WERI-Rb-1 (cell line): Measurements from ENCODE around the gene NET1.

ENCODE experiments used
- DNase-seq: peaks from one replicate; pipeline ENCODE4 v3.0.0-alpha.2; 2020
- H3K27ac ChIP-seq: fragments of 250-450 bp; sonication (Bioruptor Pico); 2 replicates; pipeline ENCODE4 v1.5.1; 2020; ENCODE audit warnings: mild to moderate bottlenecking, moderate library complexity
- H3K27me3 ChIP-seq: fragments of 250-450 bp; sonication (Bioruptor Pico); 2 replicates; pipeline ENCODE4 v1.5.1; 2021; ENCODE audit warnings: mild to moderate bottlenecking, low read depth, moderate library complexity; ENCODE audit not compliant: insufficient read depth, severe bottlenecking
- H3K36me3 ChIP-seq: fragments of 250-450 bp; sonication (Bioruptor Pico); 2 replicates; pipeline ENCODE4 v1.5.1; 2020; ENCODE audit warnings: mild to moderate bottlenecking, moderate library complexity
- H3K4me3 ChIP-seq: 2 replicates; pipeline ENCODE4 v1.5.1; 2011; ENCODE audit warnings: low read depth, mild to moderate bottlenecking, control low read depth, low read length
- H3K9me3 ChIP-seq: fragments of 250-450 bp; sonication (Bioruptor Pico); 2 replicates; pipeline ENCODE4 v1.5.1; 2021; ENCODE audit warnings: mild to moderate bottlenecking, moderate library complexity; ENCODE audit not compliant: severe bottlenecking
- CTCF ChIP-seq: IDR thresholded peaks from 2 replicates; pipeline ENCODE4 v1.5.1; 2011; ENCODE audit warnings: low read depth, mild to moderate bottlenecking, control low read depth, inconsistent platforms, low read length

The NET1 gene

GRCh38 chr10:5456563-5456962, 44.2 kb downstream of the NET1 start:
- peaks cover 13% of the 10 kb centered on the region for H3K36me3 ChIP-seq
- TF ChIP-seq CTCF: no peak
- no peaks in the 10 kb centered on the region for H3K27me3 ChIP-seq
- H3K4me3 ChIP-seq: no peak overlapping the region
- H3K27ac ChIP-seq: no peak overlapping the region
- no peaks in the 10 kb centered on the region for H3K9me3 ChIP-seq
- DNase-seq: no peak

DNA sequence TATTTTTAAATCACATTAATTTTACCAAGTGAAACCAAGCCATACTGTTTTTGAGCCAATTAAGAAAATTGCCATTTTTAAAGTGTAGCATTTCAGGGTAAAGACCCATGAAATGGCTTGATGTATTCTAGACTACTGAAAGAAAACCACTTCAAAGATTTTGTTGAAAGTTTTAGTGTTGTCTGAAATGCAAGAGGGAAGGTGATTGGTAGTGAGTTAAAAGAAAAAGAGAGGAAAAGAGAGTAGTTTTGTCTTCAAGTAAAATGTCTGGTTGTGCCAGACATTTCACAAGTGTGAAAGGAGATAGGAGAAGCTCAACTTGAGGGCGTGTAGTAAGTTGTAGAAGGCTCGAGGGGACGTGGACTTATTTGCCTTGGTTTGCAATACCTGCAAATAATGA, 45.4 kb downstream of the NET1 start:
- no peaks in the 10 kb centered on the region for H3K9me3 ChIP-seq
- TF ChIP-seq CTCF: no peak
- no peak overlapping the region for H3K27ac ChIP-seq
- H3K4me3 ChIP-seq: no peak overlapping the region
- DNase-seq: no peak
- no peaks in the 10 kb centered on the region for H3K27me3 ChIP-seq
- H3K36me3 ChIP-seq: peaks cover 10% of the 10 kb centered on the region

DNA sequence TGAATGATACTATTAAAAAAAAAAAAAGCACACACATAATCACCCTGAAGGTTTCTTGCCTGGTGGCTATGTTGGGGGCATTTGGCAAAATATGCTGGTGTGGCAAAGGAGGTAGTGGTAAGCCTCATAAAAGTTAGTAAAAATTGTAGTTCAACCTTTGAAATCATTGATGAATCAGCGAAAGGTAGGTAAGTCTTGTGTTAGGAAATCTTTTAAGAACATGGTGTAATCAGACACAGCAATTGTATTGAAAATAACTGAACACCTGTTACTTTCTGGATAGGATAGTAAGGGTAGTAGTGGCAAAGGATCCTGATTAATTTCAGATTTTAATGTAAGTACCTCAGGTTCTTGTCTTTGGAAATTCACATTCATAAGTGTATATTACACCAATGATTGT, 46.1 kb downstream of the NET1 start:
- Histone ChIP-seq H3K27me3 (no peaks in the 10 kb centered on the region), H3K27ac (no peak overlapping the region), H3K9me3 (no peaks in the 10 kb centered on the region), H3K36me3 (peaks cover 7% of the 10 kb centered on the region), H3K4me3 (no peak overlapping the region)
- TF ChIP-seq CTCF: no peak
- DNase-seq: no peak

DNA sequence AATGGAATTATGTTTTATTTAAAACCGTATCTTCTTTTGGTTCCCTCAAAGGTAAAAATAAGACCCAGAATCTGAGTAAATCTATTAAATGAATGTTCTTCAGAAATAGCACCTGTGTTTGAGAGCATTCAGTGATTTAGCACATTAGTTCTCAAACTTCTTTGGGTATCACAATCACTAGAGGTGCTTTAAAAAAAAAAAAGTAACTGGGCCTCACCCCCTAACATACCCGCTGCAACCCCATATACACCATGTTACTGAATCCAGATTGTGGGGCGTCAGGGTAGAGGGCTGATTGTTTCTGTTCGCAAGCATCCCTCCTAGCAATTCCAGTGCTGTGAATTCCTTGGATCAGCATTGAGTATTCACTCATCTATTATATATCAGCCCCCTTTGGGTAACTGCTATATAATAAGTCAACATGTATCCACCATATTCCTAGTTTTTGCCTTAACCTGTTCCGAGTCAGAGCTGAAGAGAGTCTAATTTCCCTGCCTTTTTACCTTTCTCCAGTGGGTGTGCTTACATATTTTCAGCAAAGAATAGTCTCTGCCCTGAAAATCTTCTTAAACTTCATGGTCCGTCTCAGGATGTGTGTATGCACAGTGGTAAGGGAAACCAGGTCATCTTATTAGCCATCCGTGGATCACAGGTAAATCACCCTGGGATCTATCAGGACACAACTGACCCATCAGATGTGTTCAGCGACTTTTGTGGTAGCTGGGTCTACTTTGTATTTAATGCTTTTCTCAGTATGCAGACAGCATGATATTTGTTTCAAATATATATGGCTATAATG, 46.8 kb downstream of the NET1 start:
- no peaks in the 10 kb centered on the region for H3K27me3 ChIP-seq
- no peak overlapping the region for H3K27ac ChIP-seq
- H3K9me3 ChIP-seq: no peaks in the 10 kb centered on the region
- no peak for TF ChIP-seq CTCF
- no peak for DNase-seq
- no peak overlapping the region for H3K4me3 ChIP-seq
- peaks cover 7% of the 10 kb centered on the region for H3K36me3 ChIP-seq

DNA sequence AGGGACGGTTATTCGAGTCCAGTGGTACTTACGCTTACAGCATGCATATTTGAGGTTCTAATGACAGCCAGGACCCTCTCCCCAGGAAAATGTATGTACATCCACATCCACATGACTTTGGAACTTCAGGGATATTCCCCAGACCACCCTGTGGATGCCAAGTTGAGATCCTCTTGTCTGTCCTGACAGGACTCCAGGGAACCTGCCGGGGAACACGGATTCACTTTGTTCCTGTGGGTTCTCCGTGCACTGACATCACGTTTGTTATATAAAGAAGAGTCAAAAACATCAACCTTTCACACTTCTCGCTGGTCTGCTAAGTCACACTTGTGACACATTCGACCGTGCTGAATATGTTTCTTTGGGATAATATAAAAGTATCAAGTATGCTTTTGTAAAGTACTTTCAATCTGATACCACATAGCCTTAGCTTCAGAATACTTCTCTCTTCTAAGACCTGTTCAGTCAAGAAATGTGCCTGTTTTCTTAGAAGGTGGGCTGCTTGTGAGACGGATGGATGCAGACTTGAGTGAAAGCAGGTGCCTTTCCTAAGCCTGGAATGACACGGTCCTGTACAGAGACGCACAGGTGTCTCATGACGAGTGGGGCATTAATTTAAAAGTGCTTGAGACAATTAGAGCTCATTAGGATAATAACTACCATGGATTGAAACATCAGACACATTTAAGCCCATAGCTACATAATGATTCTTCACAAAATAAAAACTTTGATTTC, 48.3 kb downstream of the NET1 start:
- no peak overlapping the region for H3K27ac ChIP-seq
- no peaks in the 10 kb centered on the region for H3K27me3 ChIP-seq
- H3K36me3 ChIP-seq: peaks cover 4% of the 10 kb centered on the region

More for the DNA sequence above, 48.3 kb downstream of the NET1 start:
- Histone ChIP-seq H3K4me3 (no peak overlapping the region), H3K9me3 (no peaks in the 10 kb centered on the region)
- no peak for TF ChIP-seq CTCF
- no peak for DNase-seq
